Kidney epithelial cell (primary cell): ENCODE measurements around the gene SH2D2A. TPM values are rescaled to one million over a fixed set of nuclear protein-coding genes. Genes with fewer than 3 reads are reported as not detected.

Experiments
- DNase-seq: peaks from one replicate; pipeline ENCODE4 v3.0.0-alpha.2; 2010; ENCODE audit warnings: low read depth
- H3K27me3 ChIP-seq: 2 replicates; pipeline ENCODE4 v1.6.0; 2011; ENCODE audit warnings: low read length; ENCODE audit not compliant: control insufficient read depth, insufficient read depth
- H3K36me3 ChIP-seq: 2 replicates; pipeline ENCODE4 v1.5.1; 2011; ENCODE audit warnings: low read length; ENCODE audit not compliant: control insufficient read depth, insufficient read depth
- H3K4me3 ChIP-seq: 2 replicates; pipeline ENCODE4 v1.5.1; 2011; ENCODE audit warnings: low read depth, mild to moderate bottlenecking, control low read depth, low read length
- CTCF ChIP-seq: IDR thresholded peaks from 2 replicates; pipeline ENCODE4 v1.5.1; 2011; ENCODE audit warnings: mild to moderate bottlenecking, moderate library complexity, low read length, control low read depth, inconsistent platforms; ENCODE audit not compliant: insufficient read depth, poor library complexity, severe bottlenecking
- total RNA-seq: library from RNA; depleted of rRNA; stranded (reverse); fragments of >200 nt; gene quantifications from 2 replicates; pipeline ENCODE4 v1.2.3, GENCODE V29; 2015

The SH2D2A gene
- total RNA-seq, 1 donor from 2014 or later = 2.3 TPM

GRCh38 chr1:156846643-156847042 is 30.0 kb upstream of the SH2D2A start:
- no peaks in the 10 kb centered on the region for H3K36me3 ChIP-seq
- no peak for DNase-seq
- no peak for TF ChIP-seq CTCF
- H3K4me3 ChIP-seq = no peak overlapping the region
- H3K27me3 ChIP-seq = peaks cover 75% of the 10 kb centered on the region

- Histone ChIP-seq H3K27me3 (peaks cover 75% of the 10 kb centered on the region), H3K4me3 (no peak overlapping the region), H3K36me3 (no peaks in the 10 kb centered on the region)
- TF ChIP-seq CTCF = no peak
- no peak for DNase-seq
These were observed 29.4 kb upstream of the SH2D2A start for GRCh38 chr1:156845953-156846545.

GRCh38 chr1:156845055-156845952 is 28.7 kb upstream of the SH2D2A start:
- H3K4me3 ChIP-seq = no peak overlapping the region

GRCh38 chr1:156844638-156845037 is 28.0 kb upstream of the SH2D2A start:
- no peak for DNase-seq
- no peak for TF ChIP-seq CTCF
- no peak overlapping the region for H3K4me3 ChIP-seq
- no peaks in the 10 kb centered on the region for H3K36me3 ChIP-seq
- peaks cover 76% of the 10 kb centered on the region for H3K27me3 ChIP-seq

More at GRCh38 chr1:156845055-156845952, 28.7 kb upstream of the SH2D2A start:
- Histone ChIP-seq H3K27me3 (peaks cover 79% of the 10 kb centered on the region), H3K36me3 (no peaks in the 10 kb centered on the region)
- DNase-seq = no peak
- no peak for TF ChIP-seq CTCF

- DNase-seq = no peak
- Histone ChIP-seq H3K36me3 (no peaks in the 10 kb centered on the region), H3K27me3 (peaks cover 71% of the 10 kb centered on the region), H3K4me3 (no peak overlapping the region)
- no peak for TF ChIP-seq CTCF
These were observed 27.5 kb upstream of the SH2D2A start for GRCh38 chr1:156844102-156844501.
